DND-41 (cell line): ENCODE data around the gene MCCC1.

Experiments
- ATAC-seq: fragments of 200-7000 bp; cut with Tn5 transposase; 3 replicates; pipeline ENCODE4 v1.9.1; 2021; ENCODE audit warnings: low read depth; ENCODE audit not compliant: insufficient read depth
- DNase-seq: peaks from one replicate; pipeline ENCODE4 v3.0.0-alpha.2; 2020
- H2AFZ ChIP-seq: 2 replicates; pipeline ENCODE4 v1.6.0; 2012; ENCODE audit warnings: low read depth, low read length
- H3K27ac ChIP-seq: 2 replicates; pipeline ENCODE4 v1.5.1; 2012; ENCODE audit warnings: low read length, inconsistent platforms
- H3K27me3 ChIP-seq: fragments of 200-600 bp; sonication (generic); 2 replicates; pipeline ENCODE4 v1.6.0; 2012; ENCODE audit warnings: low read length, mild to moderate bottlenecking, inconsistent platforms; ENCODE audit not compliant: insufficient read depth, poor library complexity
- H3K36me3 ChIP-seq: 2 replicates; pipeline ENCODE4 v1.5.1; 2012; ENCODE audit warnings: low read length, inconsistent platforms; ENCODE audit not compliant: insufficient read depth
- H3K4me1 ChIP-seq: 2 replicates; pipeline ENCODE4 v1.5.1; 2012; ENCODE audit warnings: mild to moderate bottlenecking, low read length; ENCODE audit not compliant: insufficient read depth
- H3K4me2 ChIP-seq: 2 replicates; pipeline ENCODE4 v1.6.0; 2012; ENCODE audit warnings: mild to moderate bottlenecking, moderate library complexity, low read length, inconsistent platforms; ENCODE audit not compliant: insufficient read depth
- H3K4me3 ChIP-seq, 2 experiments: fragments of 200-600 bp in 1 of 2; shearing (Covaris generic) in 1 of 2; 2 replicates each; pipeline ENCODE4 v1.5.1; 2012 to 2016; ENCODE audit warnings: inconsistent platforms in 2 of 2, low read length in 2 of 2, mild to moderate bottlenecking in 2 of 2, low read depth in 1 of 2, moderate library complexity in 1 of 2
- H3K79me2 ChIP-seq: 2 replicates; pipeline ENCODE4 v1.6.0; 2012; ENCODE audit warnings: low read length, inconsistent platforms; ENCODE audit not compliant: insufficient read depth
- H3K9ac ChIP-seq: 2 replicates; pipeline ENCODE4 v1.6.0; 2012; ENCODE audit warnings: low read depth, mild to moderate bottlenecking, inconsistent platforms, low read length, moderate library complexity
- H3K9me3 ChIP-seq: 2 replicates; pipeline ENCODE4 v1.5.1; 2012; ENCODE audit warnings: low read length, moderate library complexity, mild to moderate bottlenecking, inconsistent platforms; ENCODE audit not compliant: insufficient read depth, severe bottlenecking
- H4K20me1 ChIP-seq: 2 replicates; pipeline ENCODE4 v1.6.0; 2012; ENCODE audit warnings: low read length; ENCODE audit not compliant: insufficient read depth
- EZH2 ChIP-seq: IDR thresholded peaks from 3 replicates; pipeline ENCODE4 v1.6.1; 2012; ENCODE audit warnings: borderline replicate concordance, low read depth, mild to moderate bottlenecking, moderate library complexity, low read length, inconsistent platforms; ENCODE audit not compliant: severe bottlenecking
- TF ChIP-seq, protein P1 (sequence below): IDR thresholded peaks from 2 replicates; pipeline ENCODE4 v1.5.1; 2012; ENCODE audit warnings: borderline replicate concordance, low read length, moderate library complexity, mild to moderate bottlenecking; ENCODE audit not compliant: poor library complexity, severe bottlenecking; ENCODE audit errors: extremely low read depth

MCCC1 gene

DNA sequence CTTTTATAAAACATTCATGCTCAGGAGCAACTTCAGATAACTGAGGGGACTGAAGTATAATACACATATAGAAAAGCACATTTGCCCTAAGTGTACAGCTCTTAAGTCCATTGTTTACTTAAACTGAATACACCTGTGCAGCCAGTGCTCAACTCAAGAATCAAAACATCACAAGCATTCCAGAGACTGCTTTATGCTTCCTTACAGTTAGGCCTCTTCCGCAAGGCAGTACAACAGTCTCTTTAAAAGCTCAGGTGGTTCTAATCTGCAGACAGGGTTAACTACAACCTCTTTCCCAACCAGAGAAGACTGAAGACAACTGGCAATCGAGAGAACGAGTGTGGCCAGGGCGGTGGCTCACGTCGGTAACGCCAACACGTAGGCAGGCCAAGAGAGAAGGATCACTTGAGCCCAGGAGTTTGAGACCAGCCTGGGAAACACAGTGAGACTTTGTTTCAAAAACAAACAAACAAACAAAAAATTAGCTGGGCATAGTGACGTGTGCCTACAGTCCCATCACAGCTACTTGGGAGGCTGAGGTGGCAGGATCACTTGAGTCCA, 16.9 kb downstream of the MCCC1 start:
- no peak for ATAC-seq
- DNase-seq: no peak
- peaks cover 76% of the 10 kb centered on the region for H3K36me3 ChIP-seq
- H4K20me1 ChIP-seq: no peaks in the 10 kb centered on the region
- no peak overlapping the region for H3K4me2 ChIP-seq
- H3K4me1 ChIP-seq: no peaks in the 10 kb centered on the region
- no peak overlapping the region for H3K27ac ChIP-seq
- H3K79me2 ChIP-seq: no peaks in the 10 kb centered on the region; the same call in 1 of the 2 replicates
- H3K9me3 ChIP-seq: peaks cover 12% of the 10 kb centered on the region
- no peaks in the 10 kb centered on the region for H3K27me3 ChIP-seq
- no peak overlapping the region for H2AFZ ChIP-seq
- TF ChIP-seq, protein P1, sequence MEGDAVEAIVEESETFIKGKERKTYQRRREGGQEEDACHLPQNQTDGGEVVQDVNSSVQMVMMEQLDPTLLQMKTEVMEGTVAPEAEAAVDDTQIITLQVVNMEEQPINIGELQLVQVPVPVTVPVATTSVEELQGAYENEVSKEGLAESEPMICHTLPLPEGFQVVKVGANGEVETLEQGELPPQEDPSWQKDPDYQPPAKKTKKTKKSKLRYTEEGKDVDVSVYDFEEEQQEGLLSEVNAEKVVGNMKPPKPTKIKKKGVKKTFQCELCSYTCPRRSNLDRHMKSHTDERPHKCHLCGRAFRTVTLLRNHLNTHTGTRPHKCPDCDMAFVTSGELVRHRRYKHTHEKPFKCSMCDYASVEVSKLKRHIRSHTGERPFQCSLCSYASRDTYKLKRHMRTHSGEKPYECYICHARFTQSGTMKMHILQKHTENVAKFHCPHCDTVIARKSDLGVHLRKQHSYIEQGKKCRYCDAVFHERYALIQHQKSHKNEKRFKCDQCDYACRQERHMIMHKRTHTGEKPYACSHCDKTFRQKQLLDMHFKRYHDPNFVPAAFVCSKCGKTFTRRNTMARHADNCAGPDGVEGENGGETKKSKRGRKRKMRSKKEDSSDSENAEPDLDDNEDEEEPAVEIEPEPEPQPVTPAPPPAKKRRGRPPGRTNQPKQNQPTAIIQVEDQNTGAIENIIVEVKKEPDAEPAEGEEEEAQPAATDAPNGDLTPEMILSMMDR: no peak
- TF ChIP-seq EZH2: no peak
- H3K4me3 ChIP-seq: no peak overlapping the region
- H3K9ac ChIP-seq: no peak overlapping the region

- Histone ChIP-seq H3K79me2 (no peaks in the 10 kb centered on the region), H3K4me2 (no peak overlapping the region), H2AFZ (no peak overlapping the region), H3K9me3 (peaks cover 12% of the 10 kb centered on the region), H3K27ac (no peak overlapping the region), H4K20me1 (no peaks in the 10 kb centered on the region), H3K36me3 (peaks cover 72% of the 10 kb centered on the region), H3K4me3 (no peak overlapping the region), H3K9ac (no peak overlapping the region), H3K4me1 (no peaks in the 10 kb centered on the region), H3K27me3 (no peaks in the 10 kb centered on the region)
- TF ChIP-seq, protein P1: no peak
- TF ChIP-seq EZH2: no peak
- ATAC-seq (no peak), DNase-seq (no peak)
Measured at GRCh38 chr3:183081459-183082183, 17.7 kb downstream of the MCCC1 start.

GRCh38 chr3:183080628-183081027, 18.7 kb downstream of the MCCC1 start:
- TF ChIP-seq EZH2: no peak
- TF ChIP-seq, protein P1: no peak
- no peak overlapping the region for H3K4me3 ChIP-seq
- no peaks in the 10 kb centered on the region for H3K27me3 ChIP-seq
- no peak overlapping the region for H3K27ac ChIP-seq
- peaks cover 62% of the 10 kb centered on the region for H3K36me3 ChIP-seq
- no peak for ATAC-seq
- no peak for DNase-seq
- H3K9ac ChIP-seq: no peak overlapping the region
- no peak overlapping the region for H3K4me2 ChIP-seq
- no peaks in the 10 kb centered on the region for H4K20me1 ChIP-seq
- peaks cover 12% of the 10 kb centered on the region for H3K9me3 ChIP-seq
- H2AFZ ChIP-seq: no peak overlapping the region
- no peaks in the 10 kb centered on the region for H3K4me1 ChIP-seq
- H3K79me2 ChIP-seq: no peaks in the 10 kb centered on the region
